Measurements from ENCODE around the gene TRIM56. TPM values are rescaled to one million over a fixed set of nuclear protein-coding genes. Genes with fewer than 3 reads are reported as not detected.

The TRIM56 gene
- total and polyA plus RNA-seq, 2 of the 13 experiments (the other 11 are each of a cell fraction or from before 2014, with no cell fraction given) = 3.2 to 7.1 TPM

- TF ChIP-seq, protein P1, sequence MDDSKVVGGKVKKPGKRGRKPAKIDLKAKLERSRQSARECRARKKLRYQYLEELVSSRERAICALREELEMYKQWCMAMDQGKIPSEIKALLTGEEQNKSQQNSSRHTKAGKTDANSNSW (CRISPR knock-in tag; IDR thresholded peaks at IDR 0.05; ENCODE audit: borderline replicate concordance) = no peak
- TF ChIP-seq ISL2 (CRISPR knock-in tag; IDR thresholded peaks at IDR 0.05) = peak; percentile 32; the same call in 1 of the 2 replicates
- no peak for TF ChIP-seq AGO1 (IDR thresholded peaks at IDR 0.05; ENCODE audit: low read depth, low read length, poor library complexity, severe bottlenecking)
- no peak for TF ChIP-seq ZBTB37 (CRISPR knock-in tag; IDR thresholded peaks at IDR 0.05)
- no peak for TF ChIP-seq ZNF768 (CRISPR knock-in tag; IDR thresholded peaks at IDR 0.05)
- no peak for TF ChIP-seq ZNF468 (CRISPR knock-in tag; IDR thresholded peaks at IDR 0.05)
- TF ChIP-seq ZNF124 (CRISPR knock-in tag; IDR thresholded peaks at IDR 0.05) = no peak
- TF ChIP-seq, protein P2, sequence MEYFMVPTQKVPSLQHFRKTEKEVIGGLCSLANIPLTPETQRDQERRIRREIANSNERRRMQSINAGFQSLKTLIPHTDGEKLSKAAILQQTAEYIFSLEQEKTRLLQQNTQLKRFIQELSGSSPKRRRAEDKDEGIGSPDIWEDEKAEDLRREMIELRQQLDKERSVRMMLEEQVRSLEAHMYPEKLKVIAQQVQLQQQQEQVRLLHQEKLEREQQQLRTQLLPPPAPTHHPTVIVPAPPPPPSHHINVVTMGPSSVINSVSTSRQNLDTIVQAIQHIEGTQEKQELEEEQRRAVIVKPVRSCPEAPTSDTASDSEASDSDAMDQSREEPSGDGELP (IDR thresholded peaks at IDR 0.05; ENCODE audit: borderline replicate concordance, low read depth) = 0 out of 2 replicates have a peak, but pooled peaks have one; percentile 8
- TF ChIP-seq KDM6A (CRISPR knock-in tag; IDR thresholded peaks at IDR 0.05; ENCODE audit: low read depth) = no peak
- no peak for TF ChIP-seq ZBTB34 (CRISPR knock-in tag; IDR thresholded peaks at IDR 0.05)
- no peak for TF ChIP-seq MYNN (CRISPR knock-in tag; IDR thresholded peaks at IDR 0.05; ENCODE audit: low read depth)
- TF ChIP-seq NFRKB (IDR thresholded peaks at IDR 0.05) = no peak
- no peak for TF ChIP-seq TSC22D2 (CRISPR knock-in tag; IDR thresholded peaks at IDR 0.05; ENCODE audit: borderline replicate concordance)
- TF ChIP-seq JUN (CRISPR knock-in tag; IDR thresholded peaks at IDR 0.05) = no peak
- TF ChIP-seq ATAD3A (CRISPR knock-in tag; IDR thresholded peaks at IDR 0.05) = no peak
- no peak for TF ChIP-seq ZNF282 (IDR thresholded peaks at IDR 0.05; ENCODE audit: partially characterized antibody)
- no peak for TF ChIP-seq NFYB (CRISPR knock-in tag; IDR thresholded peaks at IDR 0.05)
- TF ChIP-seq RCOR2 (CRISPR knock-in tag; IDR thresholded peaks at IDR 0.05) = 0 out of 2 replicates have a peak, but pooled peaks have one; percentile 51
Observed at GRCh38 chr7:101122933-101123702, 37.8 kb downstream of the TRIM56 start (continued).
